IMR-90 (cell line): ENCODE measurements around the gene GARIN5A. TPM values are rescaled to one million over a fixed set of nuclear protein-coding genes. Genes with fewer than 3 reads are reported as not detected.

Experiments
- ATAC-seq: fragments of 200-7000 bp; cut with Tn5 transposase; 2 replicates; pipeline ENCODE4 v1.9.1; 2020; ENCODE audit warnings: low read depth, mild to moderate bottlenecking, moderate library complexity
- BruUV-seq: library from RNA; stranded (reverse); fragments of 400-500 nt; replicated peaks from 2 replicates; lab custom pipeline; 2021; lab: Mats Ljungman, UMichigan
- CTCF ChIA-PET: fragments of 300-600 bp; formaldehyde crosslinking; extraction: SDS; loops from one replicate; lab custom pipeline; 2021; ENCODE audit warnings: antibody characterized with exemption; lab: Yijun Ruan, JAX
- POLR2A ChIA-PET: fragments of 300-600 bp; sonication (Branson Sonifier 250); formaldehyde crosslinking; loops from one replicate; lab custom pipeline; 2022; ENCODE audit warnings: antibody characterized with exemption; ENCODE audit not compliant: unreplicated experiment; lab: Charles Lee
- DNase-seq: peaks from one replicate; pipeline ENCODE4 v3.0.0; 2013
- H2AFZ ChIP-seq: replicated peaks from 2 replicates; pipeline ENCODE3; 2013; ENCODE audit warnings: low read length, mild to moderate bottlenecking; ENCODE audit not compliant: poor library complexity
- H2AK5ac ChIP-seq: 2 replicates; pipeline ENCODE4 v1.6.1; 2013; ENCODE audit warnings: low read depth, low read length, inconsistent platforms
- H2AK9ac ChIP-seq: replicated peaks from 2 replicates; pipeline ENCODE3; 2013; ENCODE audit warnings: mild to moderate bottlenecking, low read depth, low read length, moderate library complexity; ENCODE audit not compliant: poor library complexity
- H2BK120ac ChIP-seq: 2 replicates; pipeline ENCODE4 v1.6.1; 2013; ENCODE audit warnings: low read depth, low read length, inconsistent platforms
- H2BK15ac ChIP-seq: 3 replicates; pipeline ENCODE4 v1.6.1; 2013; ENCODE audit warnings: low read depth, low read length, inconsistent platforms
- H2BK20ac ChIP-seq: 2 replicates; pipeline ENCODE4 v1.6.1; 2013; ENCODE audit warnings: low read depth, mild to moderate bottlenecking, inconsistent platforms, low read length, moderate library complexity
- H2BK5ac ChIP-seq: 2 replicates; pipeline ENCODE4 v1.6.1; 2013; ENCODE audit warnings: mild to moderate bottlenecking, low read depth, low read length, inconsistent platforms; ENCODE audit not compliant: poor library complexity, severe bottlenecking
- H3K14ac ChIP-seq: replicated peaks from 2 replicates; pipeline ENCODE4 v1.6.1; 2013; ENCODE audit warnings: low read depth, low read length, inconsistent platforms
- H3K18ac ChIP-seq: 2 replicates; pipeline ENCODE4 v1.6.1; 2013; ENCODE audit warnings: low read depth, low read length, control low read depth
- H3K23ac ChIP-seq: 2 replicates; pipeline ENCODE4 v1.6.1; 2013; ENCODE audit warnings: low read depth, low read length, inconsistent platforms
- H3K27ac ChIP-seq: 2 replicates; pipeline ENCODE4 v1.5.1; 2013; ENCODE audit warnings: mild to moderate bottlenecking, control low read depth, low read length; ENCODE audit not compliant: insufficient read depth
- H3K27me3 ChIP-seq: 2 replicates; pipeline ENCODE4 v1.6.1; 2013; ENCODE audit warnings: low read length; ENCODE audit not compliant: control insufficient read depth, insufficient read depth
- H3K36me3 ChIP-seq: 2 replicates; pipeline ENCODE4 v1.6.1; 2013; ENCODE audit warnings: low read length, mixed read lengths; ENCODE audit not compliant: control insufficient read depth, insufficient read depth
- H3K4ac ChIP-seq: 2 replicates; pipeline ENCODE4 v1.6.1; 2013; ENCODE audit warnings: low read depth, low read length, inconsistent platforms
- H3K4me1 ChIP-seq: 2 replicates; pipeline ENCODE4 v1.6.1; 2013; ENCODE audit warnings: low read length, mixed read lengths; ENCODE audit not compliant: control insufficient read depth, insufficient read depth
- H3K4me2 ChIP-seq: 2 replicates; pipeline ENCODE4 v1.6.1; 2013; ENCODE audit warnings: low read depth, mild to moderate bottlenecking, control low read depth, low read length, moderate library complexity
- H3K4me3 ChIP-seq: 2 replicates; pipeline ENCODE4 v1.5.1; 2013; ENCODE audit warnings: low read depth, mild to moderate bottlenecking, control low read depth, low read length, moderate library complexity; ENCODE audit not compliant: insufficient read depth
- H3K56ac ChIP-seq: 2 replicates; pipeline ENCODE4 v1.6.1; 2013; ENCODE audit warnings: low read length, inconsistent platforms; ENCODE audit not compliant: insufficient read depth; ENCODE audit errors: extremely low read depth
- H3K79me1 ChIP-seq, 2 experiments: 2 replicates each; pipeline ENCODE4 v1.6.1; 2013; ENCODE audit warnings: low read length in 2 of 2, inconsistent platforms in 1 of 2, low read depth in 1 of 2
- H3K9ac ChIP-seq: 2 replicates; pipeline ENCODE4 v1.6.1; 2013; ENCODE audit warnings: low read depth, low read length, control low read depth
- H3K9me1 ChIP-seq: 2 replicates; pipeline ENCODE4 v1.6.1; 2013; ENCODE audit warnings: low read length, inconsistent platforms; ENCODE audit not compliant: insufficient read depth
- H3K9me3 ChIP-seq: 2 replicates; pipeline ENCODE4 v1.6.1; 2013; ENCODE audit warnings: low read length; ENCODE audit not compliant: control insufficient read depth, insufficient read depth
- H4K20me1 ChIP-seq: 2 replicates; pipeline ENCODE4 v1.6.1; 2013; ENCODE audit warnings: low read length, inconsistent platforms; ENCODE audit not compliant: insufficient read depth
- H4K5ac ChIP-seq: 2 replicates; pipeline ENCODE4 v1.6.1; 2013; ENCODE audit warnings: mild to moderate bottlenecking, low read depth, low read length, control low read depth
- H4K8ac ChIP-seq, 2 experiments: 2 replicates each; pipeline ENCODE4 v1.6.1; 2013; ENCODE audit warnings: low read depth in 2 of 2, low read length in 2 of 2, control low read depth in 1 of 2, inconsistent platforms in 1 of 2
- H4K91ac ChIP-seq: 2 replicates; pipeline ENCODE4 v1.6.1; 2013; ENCODE audit warnings: low read depth, low read length, inconsistent platforms; ENCODE audit not compliant: insufficient read depth
- BHLHE40 ChIP-seq: fragments of 150-350 bp; IDR thresholded peaks from 2 replicates; pipeline ENCODE4 v1.6.1; 2016; ENCODE audit warnings: mild to moderate bottlenecking, low read depth, low read length
- CEBPB ChIP-seq: IDR thresholded peaks from 2 replicates; pipeline ENCODE4 v1.6.1; 2012; ENCODE audit warnings: low read depth, low read length, improper control_type of control experiment
- CTCF ChIP-seq: conservative IDR thresholded peaks from 2 replicates; pipeline ENCODE4 v1.5.1; 2012; ENCODE audit warnings: mild to moderate bottlenecking, low read depth, low read length, improper control_type of control experiment
- ELK1 ChIP-seq: fragments of 150-350 bp; IDR thresholded peaks from 2 replicates; pipeline ENCODE4 v1.6.1; 2016; ENCODE audit warnings: low read depth, mild to moderate bottlenecking, low read length, moderate library complexity, borderline replicate concordance
- FOS ChIP-seq: fragments of 150-350 bp; IDR thresholded peaks from 2 replicates; pipeline ENCODE4 v1.6.1; 2016; ENCODE audit warnings: low read depth, low read length
- MAFK ChIP-seq: IDR thresholded peaks from 2 replicates; pipeline ENCODE4 v1.6.1; 2012; ENCODE audit warnings: low read depth, low read length, improper control_type of control experiment
- MXI1 ChIP-seq: IDR thresholded peaks from 2 replicates; pipeline ENCODE4 v1.6.1; 2012; ENCODE audit warnings: low read depth, mild to moderate bottlenecking, low read length, moderate library complexity, borderline replicate concordance
- NFE2L2 ChIP-seq: fragments of 150-350 bp; IDR thresholded peaks from 2 replicates; pipeline ENCODE4 v1.6.1; 2016; ENCODE audit warnings: low read depth, mild to moderate bottlenecking, low read length
- POLR2A ChIP-seq: IDR thresholded peaks from 2 replicates; pipeline ENCODE4 v1.6.1; 2012; ENCODE audit warnings: mild to moderate bottlenecking, low read depth, low read length
- RAD21 ChIP-seq: IDR thresholded peaks from 2 replicates; pipeline ENCODE4 v1.6.1; 2012; ENCODE audit warnings: low read length, improper control_type of control experiment
- RCOR1 ChIP-seq: IDR thresholded peaks from 2 replicates; pipeline ENCODE4 v1.6.1; 2012; ENCODE audit warnings: mild to moderate bottlenecking, low read length, improper control_type of control experiment; ENCODE audit not compliant: insufficient replicate concordance
- SMC3 ChIP-seq: fragments of 150-350 bp; IDR thresholded peaks from 2 replicates; pipeline ENCODE4 v1.6.1; 2016; ENCODE audit warnings: low read depth, mild to moderate bottlenecking, antibody characterized with exemption, low read length, moderate library complexity
- USF2 ChIP-seq: fragments of 150-350 bp; IDR thresholded peaks from 2 replicates; pipeline ENCODE4 v1.6.1; 2017; ENCODE audit warnings: mild to moderate bottlenecking, antibody characterized with exemption, low read length, low read depth
- WGBS, 2 experiments: methylation state at CpG; one replicate each; pipeline versions ENCODE4 v1.1.5 to v1.1.7; 2013; ENCODE audit warnings: missing lambda C conversion rate in 2 of 2; ENCODE audit not compliant: insufficient read length in 1 of 2; ENCODE audit errors: extremely low coverage in 2 of 2; 5-methylcytosine and 5-hydroxymethylcytosine counted together
- dilution Hi-C: fragments of 300-500 bp; cut with HindIII; formaldehyde crosslinking; loops from one replicate; pipeline ENCODE4 v1.14.3; 2018; ENCODE audit warnings: low sequenced_read_pairs; ENCODE audit not compliant: unreplicated experiment
- in situ Hi-C: fragments of 300-500 bp; cut with MboI; formaldehyde crosslinking; loops from 3 replicates; pipeline ENCODE4 v1.14.3; 2019; ENCODE audit warnings: low sequenced_read_pairs, inconsistent platforms, mixed read lengths
- intact Hi-C: fragments of 100-400 bp; cut with micrococcal nuclease; formaldehyde crosslinking; loops from 2 replicates; pipeline ENCODE4 v1.10.0; 2022
- polyA plus RNA-seq, 3 experiments: library from polyadenylated mRNA; depleted of rRNA; stranded (reverse); fragments of >200 nt; gene quantifications; 2 replicates each; pipeline ENCODE4 v1.2.3, GENCODE V29; 2012; ENCODE audit warnings: low replicate concordance in 1 of 3
- total RNA-seq: library from RNA; depleted of rRNA; stranded (reverse); fragments of >200 nt; gene quantifications from 2 replicates; pipeline ENCODE4 v1.2.3, GENCODE V29; 2012

The GARIN5A gene
- total and polyA plus RNA-seq, 2 of the 4 experiments (the other 2 are of a cell fraction) = 0.53 TPM; not detected in 1

- 0 out of 2 replicates have a peak, but pooled peaks have one; percentile 24 for TF ChIP-seq FOS
- TF ChIP-seq RCOR1 = no peak
- no peak for TF ChIP-seq MXI1
- no peak for TF ChIP-seq CEBPB
These were observed at the start of gene GARIN5A, which contains the start of gene EMC10 (continued) for GRCh38 chr19:50476224-50476906.

- no peaks in the 10 kb centered on the region for H3K79me1 ChIP-seq
- H2BK15ac ChIP-seq = no peak overlapping the region
- BruUV-seq = no TSS peak
- H4K20me1 ChIP-seq = no peaks in the 10 kb centered on the region
- no peak overlapping the region for H3K4ac ChIP-seq
- POLR2A ChIA-PET = no interaction called here
- no peak overlapping the region for H2AFZ ChIP-seq
- H3K56ac ChIP-seq = no peak overlapping the region
- H3K9me3 ChIP-seq = no peaks in the 10 kb centered on the region
- dilution Hi-C loops (no loop called here), intact Hi-C loops (no loop called here), in situ Hi-C loops (no loop called here)
- no peak overlapping the region for H2AK5ac ChIP-seq
- DNase-seq (no peak), ATAC-seq (no peak)
- no peak overlapping the region for H3K4me3 ChIP-seq
- H3K4me1 ChIP-seq = no peaks in the 10 kb centered on the region
- H3K9ac ChIP-seq = no peak overlapping the region
- WGBS, 2 experiments = no CpG with 5 or more reads among the region's 10 CpGs
- H3K9me1 ChIP-seq = no peaks in the 10 kb centered on the region
- no peaks in the 10 kb centered on the region for H3K27me3 ChIP-seq
- no peak overlapping the region for H2AK9ac ChIP-seq
- no peak overlapping the region for H3K23ac ChIP-seq
- H4K91ac ChIP-seq = no peak overlapping the region
- H2BK5ac ChIP-seq = no peak overlapping the region
- no peak overlapping the region for H4K8ac ChIP-seq
- H3K4me2 ChIP-seq = no peak overlapping the region
- no peak overlapping the region for H2BK20ac ChIP-seq
- no peak overlapping the region for H3K27ac ChIP-seq
- no peaks in the 10 kb centered on the region for H3K36me3 ChIP-seq
- CTCF ChIA-PET = no interaction called here
- no peak overlapping the region for H2BK120ac ChIP-seq
- no peak overlapping the region for H3K18ac ChIP-seq
- no peak overlapping the region for H4K5ac ChIP-seq
- no peak overlapping the region for H3K14ac ChIP-seq
- TF ChIP-seq POLR2A = no peak
- TF ChIP-seq ELK1 = no peak
- no peak for TF ChIP-seq CEBPB
- no peak for TF ChIP-seq CTCF
- TF ChIP-seq MXI1 = no peak
- no peak for TF ChIP-seq NFE2L2
- TF ChIP-seq MAFK = no peak
- TF ChIP-seq RAD21 = no peak
- TF ChIP-seq FOS = no peak
- TF ChIP-seq BHLHE40 = no peak
- no peak for TF ChIP-seq SMC3
- TF ChIP-seq USF2 = no peak
These were observed 46.2 kb upstream of the GARIN5A start for GRCh38 chr19:50522881-50523280.
